Thymus (tissue), 11 donors: Measurements from ENCODE around the gene PRPF8. TPM values are rescaled to one million over a fixed set of nuclear protein-coding genes. Genes with fewer than 3 reads are reported as not detected.

ENCODE experiments used
- DNase-seq, 9 donors: peaks; one replicate each; pipeline ENCODE4 v3.0.0-alpha.2; 2013; ENCODE audit warnings: low spot score in 9 of 9, low read depth in 6 of 9, missing footprints in 1 of 9
- H3K27ac ChIP-seq, 2 donors: one replicate each; pipeline ENCODE4 v1.5.1; 2013; ENCODE audit warnings: control low read depth in 1 of 2, low read depth in 1 of 2, low read length in 1 of 2, mild to moderate bottlenecking in 1 of 2, moderate library complexity in 1 of 2
- H3K27me3 ChIP-seq, 2 donors: one replicate each; pipeline ENCODE4 v1.5.1; 2013; ENCODE audit warnings: low read length in 1 of 2; ENCODE audit not compliant: control insufficient read depth in 2 of 2, insufficient read depth in 1 of 2
- H3K36me3 ChIP-seq, 2 donors: one replicate each; pipeline ENCODE4 v1.5.1; 2013; ENCODE audit warnings: low read length in 1 of 2, mild to moderate bottlenecking in 1 of 2, moderate library complexity in 1 of 2; ENCODE audit not compliant: control insufficient read depth in 2 of 2, insufficient read depth in 2 of 2
- H3K4me1 ChIP-seq, 2 donors: one replicate each; pipeline ENCODE4 v1.5.1; 2013; ENCODE audit warnings: low read length in 2 of 2; ENCODE audit not compliant: control insufficient read depth in 2 of 2, insufficient read depth in 2 of 2
- H3K4me3 ChIP-seq, 2 donors: one replicate each; pipeline ENCODE4 v1.5.1; 2013; ENCODE audit warnings: low read length in 2 of 2, control low read depth in 1 of 2, mild to moderate bottlenecking in 1 of 2
- H3K9me3 ChIP-seq, 2 donors: one replicate each; pipeline ENCODE4 v1.5.1; 2013; ENCODE audit warnings: low read length in 1 of 2, mild to moderate bottlenecking in 1 of 2; ENCODE audit not compliant: control insufficient read depth in 2 of 2, insufficient read depth in 1 of 2
- WGBS: extraction: QIAGEN DNeasy Blood & Tissue Kit; methylation state at CpG from one replicate; pipeline ENCODE4 v1.1.7; 2013; 5-methylcytosine and 5-hydroxymethylcytosine counted together
- polyA plus RNA-seq: library from polyadenylated mRNA; stranded (reverse); fragments of 200-250 nt; gene quantifications from one replicate; pipeline ENCODE4 v1.2.3, GENCODE V29; 2013
- total RNA-seq: library from RNA; stranded (reverse); fragments of 120-200 nt; gene quantifications from one replicate; pipeline ENCODE4 v1.2.4, GENCODE V29; 2013
- donor health status: healthy.

Gene PRPF8
- total and polyA plus RNA-seq, 2 donors: 86.2 to 106 TPM

DNA sequence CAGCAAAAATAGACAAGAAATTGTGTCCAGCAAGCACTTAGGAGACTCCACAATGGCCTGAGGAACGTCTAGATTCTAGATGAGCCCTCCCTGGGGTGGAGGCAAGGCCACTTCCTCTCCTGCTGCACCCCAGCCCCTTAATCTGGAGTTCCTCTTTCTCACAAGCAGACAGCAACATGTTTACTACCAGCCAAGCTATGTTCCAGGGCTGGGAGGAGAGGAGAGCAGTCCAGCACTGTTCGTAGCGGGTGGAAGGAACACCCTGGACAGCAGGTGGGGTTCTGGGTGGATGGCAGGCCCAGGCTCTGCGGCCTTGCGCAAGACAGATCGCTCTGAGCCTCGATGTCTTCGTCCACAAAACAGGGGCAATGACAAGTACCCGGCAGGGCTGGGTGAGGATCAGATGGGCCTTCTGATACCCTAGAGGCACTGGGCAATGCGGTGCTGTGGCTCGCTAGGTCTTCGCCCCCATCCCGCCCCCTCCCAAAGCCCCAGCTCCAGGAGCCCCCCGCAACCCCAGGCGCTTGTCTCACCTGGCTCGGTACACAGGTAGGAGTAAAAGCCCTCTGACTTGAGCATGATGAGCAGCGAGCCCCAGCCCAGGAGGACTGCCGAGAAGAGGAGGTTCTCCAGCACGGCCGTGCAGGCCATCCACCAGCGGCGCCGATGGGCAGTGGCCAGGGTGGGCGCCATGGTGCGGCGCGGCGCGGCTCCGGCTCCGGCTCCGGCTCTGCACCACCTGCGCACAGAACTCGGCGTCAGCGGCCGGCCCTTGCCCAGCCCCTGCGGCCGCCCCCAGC lies 57.3 kb downstream of the PRPF8 start:
- Histone ChIP-seq H3K4me3 (peak overlapping the region; percentile 53 to 85), H3K27me3 (peaks cover 0 to 11% of the 10 kb centered on the region in 2 donors), H3K36me3 (peaks cover 0 to 20% of the 10 kb centered on the region in 2 donors), H3K4me1 (peaks cover 5 to 40% of the 10 kb centered on the region in 2 donors), H3K9me3 (peaks cover 0 to 10% of the 10 kb centered on the region in 2 donors), H3K27ac (peak overlapping the region; percentile 19 to 87)
- 3% methylated on average over 39 of the region's 39 CpGs for WGBS
- peak in 3 of 9 donors; percentile 42 to 77 (median 60) for DNase-seq

DNA sequence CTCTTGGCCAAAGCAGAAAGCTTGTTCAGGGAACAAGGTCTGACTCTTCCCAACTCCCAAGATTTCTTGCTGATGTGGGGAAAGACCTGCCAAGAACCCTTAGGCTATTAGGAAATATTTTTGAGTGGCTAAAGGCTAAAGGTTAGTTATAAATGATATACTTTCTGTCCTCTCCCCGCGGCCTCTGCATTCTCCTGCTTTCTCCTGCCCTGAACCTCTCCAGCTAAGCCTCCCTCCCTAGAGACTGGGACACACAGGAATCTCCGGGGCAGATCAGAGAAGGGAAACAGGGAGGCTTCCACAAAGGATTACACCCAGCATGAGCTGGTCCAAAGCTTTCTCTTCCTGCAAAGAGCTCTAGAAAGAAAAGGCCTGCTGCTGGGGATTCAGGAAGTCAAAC lies 58.3 kb downstream of the PRPF8 start:
- peak overlapping the region in 1 of 2 donors; percentile 53 for H3K4me3 ChIP-seq
- peak overlapping the region in 1 of 2 donors; percentile 87 for H3K27ac ChIP-seq
- 89% methylated on average over 3 of the region's 3 CpGs for WGBS
- H3K27me3 ChIP-seq: peaks cover 0 to 11% of the 10 kb centered on the region in 2 donors
- peaks cover 5 to 26% of the 10 kb centered on the region in 2 donors for H3K36me3 ChIP-seq
- H3K4me1 ChIP-seq: peaks cover 5 to 43% of the 10 kb centered on the region in 2 donors
- H3K9me3 ChIP-seq: peaks cover 0 to 10% of the 10 kb centered on the region in 2 donors
- DNase-seq: no peak

DNA sequence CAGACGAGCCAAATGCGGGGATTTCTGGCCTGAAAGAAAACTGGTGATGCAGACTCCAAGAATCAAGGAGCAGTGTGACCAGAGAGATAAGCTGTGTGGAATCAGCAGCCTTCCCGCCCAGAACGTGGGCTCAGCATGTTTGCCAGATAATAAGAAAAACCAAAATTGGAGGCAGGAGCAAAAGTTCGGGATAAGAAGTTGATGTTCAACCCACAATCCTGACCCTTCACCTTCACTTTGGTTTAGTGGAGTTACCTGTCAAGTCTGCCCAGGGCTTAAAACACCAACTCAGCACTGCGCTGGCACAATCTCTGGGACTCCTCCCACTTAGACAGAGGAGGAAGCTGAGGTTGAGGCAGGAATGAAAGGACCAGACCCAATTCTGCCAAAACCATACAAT lies 59.1 kb downstream of the PRPF8 start:
- H3K9me3 ChIP-seq: peaks cover 0 to 10% of the 10 kb centered on the region in 2 donors
- H3K36me3 ChIP-seq: peaks cover 10 to 29% of the 10 kb centered on the region in 2 donors
- WGBS: 86% methylated on average over 6 of the region's 6 CpGs
- H3K27ac ChIP-seq: no peak overlapping the region
- peaks cover 5 to 44% of the 10 kb centered on the region in 2 donors for H3K4me1 ChIP-seq
- no peak for DNase-seq
- H3K4me3 ChIP-seq: no peak overlapping the region
- H3K27me3 ChIP-seq: peaks cover 0 to 11% of the 10 kb centered on the region in 2 donors

DNA sequence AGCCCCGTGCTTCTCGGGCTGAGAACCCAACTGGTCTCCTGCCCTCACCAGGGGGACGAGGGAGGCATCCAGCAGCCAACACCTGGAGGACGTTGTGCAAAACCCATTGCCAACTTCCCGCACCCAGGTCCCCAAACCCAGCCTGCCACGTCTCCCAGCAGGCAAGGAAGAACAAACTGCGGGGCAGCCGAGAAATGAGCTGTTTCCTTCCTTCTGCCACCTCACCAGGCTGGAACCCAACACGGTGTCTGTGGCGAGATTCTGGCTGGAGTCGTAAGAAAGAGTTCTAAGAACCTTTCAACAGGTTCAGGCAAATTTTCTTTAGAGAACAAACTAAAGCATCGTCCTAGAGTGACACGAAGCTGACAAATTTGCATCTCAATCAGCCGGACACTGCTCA lies 59.6 kb downstream of the PRPF8 start:
- no peak for DNase-seq
- peaks cover 14 to 32% of the 10 kb centered on the region in 2 donors for H3K36me3 ChIP-seq
- peaks cover 5 to 42% of the 10 kb centered on the region in 2 donors for H3K4me1 ChIP-seq
- H3K4me3 ChIP-seq: no peak overlapping the region
- H3K9me3 ChIP-seq: peaks cover 0 to 10% of the 10 kb centered on the region in 2 donors
- H3K27me3 ChIP-seq: peaks cover 0 to 9% of the 10 kb centered on the region in 2 donors
- H3K27ac ChIP-seq: no peak overlapping the region
- WGBS: 59% methylated on average over 14 of the region's 14 CpGs

DNA sequence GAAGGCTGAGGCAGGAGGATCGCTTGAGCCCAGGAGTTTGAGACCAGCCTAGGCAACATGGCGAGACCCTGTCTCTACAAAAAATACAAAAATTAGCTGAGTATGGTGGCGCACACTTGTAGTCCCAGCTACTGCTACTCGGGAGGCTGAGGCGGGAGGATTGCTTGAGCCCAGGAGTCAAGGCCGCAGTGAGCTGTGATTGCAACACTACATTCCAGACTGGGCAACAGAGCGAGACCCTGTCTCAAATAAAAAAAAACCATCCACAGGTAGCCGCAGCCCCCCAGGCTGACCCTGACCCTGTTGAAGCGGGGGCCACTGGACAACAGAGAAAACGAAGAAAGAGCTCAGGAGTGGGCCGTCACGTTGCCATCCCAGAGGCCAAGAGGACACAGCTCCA lies 60.0 kb downstream of the PRPF8 start:
- Histone ChIP-seq H3K4me1 (peaks cover 5 to 37% of the 10 kb centered on the region in 2 donors), H3K36me3 (peaks cover 16 to 34% of the 10 kb centered on the region in 2 donors), H3K4me3 (no peak overlapping the region), H3K27ac (no peak overlapping the region), H3K9me3 (peaks cover 0 to 8% of the 10 kb centered on the region in 2 donors), H3K27me3 (peaks cover 0 to 5% of the 10 kb centered on the region in 2 donors)
- DNase-seq: no peak
- WGBS: 90% methylated on average over 12 of the region's 12 CpGs

DNA sequence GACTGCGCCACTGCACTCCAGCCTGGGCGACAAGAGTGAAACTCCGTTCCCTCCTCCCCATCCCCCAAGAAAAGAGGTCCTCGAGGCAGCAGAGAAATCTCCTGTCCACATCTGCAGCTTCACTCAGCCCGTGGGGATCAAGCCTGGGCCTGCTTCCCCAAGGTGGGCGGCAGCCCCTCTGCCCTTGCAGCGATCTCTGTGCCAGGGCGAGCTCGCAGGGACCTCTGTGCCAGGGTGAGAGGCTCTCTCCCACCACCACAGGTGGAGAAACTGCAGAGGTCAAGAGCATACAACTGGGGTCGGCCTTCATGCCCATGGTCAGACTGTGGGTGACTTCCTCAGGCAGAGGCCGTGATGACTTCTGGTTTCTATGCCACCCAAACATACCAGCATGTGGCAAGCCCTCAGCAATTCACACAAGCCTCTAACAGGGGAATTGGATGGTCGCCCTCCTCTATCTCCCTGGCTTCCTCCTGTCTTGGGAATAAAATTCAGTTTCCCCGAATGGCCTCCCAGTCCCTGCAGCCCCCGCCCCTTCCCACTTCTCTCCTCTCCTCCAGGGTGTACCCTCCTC lies 61.5 kb downstream of the PRPF8 start:
- Histone ChIP-seq H3K27me3 (no peaks in the 10 kb centered on the region), H3K27ac (no peak overlapping the region), H3K4me3 (no peak overlapping the region), H3K9me3 (peaks cover 0 to 2% of the 10 kb centered on the region in 2 donors), H3K36me3 (peaks cover 21 to 40% of the 10 kb centered on the region in 2 donors), H3K4me1 (peaks cover 5 to 35% of the 10 kb centered on the region in 2 donors)
- WGBS: 97% methylated on average over 14 of the region's 14 CpGs
- no peak for DNase-seq

DNA sequence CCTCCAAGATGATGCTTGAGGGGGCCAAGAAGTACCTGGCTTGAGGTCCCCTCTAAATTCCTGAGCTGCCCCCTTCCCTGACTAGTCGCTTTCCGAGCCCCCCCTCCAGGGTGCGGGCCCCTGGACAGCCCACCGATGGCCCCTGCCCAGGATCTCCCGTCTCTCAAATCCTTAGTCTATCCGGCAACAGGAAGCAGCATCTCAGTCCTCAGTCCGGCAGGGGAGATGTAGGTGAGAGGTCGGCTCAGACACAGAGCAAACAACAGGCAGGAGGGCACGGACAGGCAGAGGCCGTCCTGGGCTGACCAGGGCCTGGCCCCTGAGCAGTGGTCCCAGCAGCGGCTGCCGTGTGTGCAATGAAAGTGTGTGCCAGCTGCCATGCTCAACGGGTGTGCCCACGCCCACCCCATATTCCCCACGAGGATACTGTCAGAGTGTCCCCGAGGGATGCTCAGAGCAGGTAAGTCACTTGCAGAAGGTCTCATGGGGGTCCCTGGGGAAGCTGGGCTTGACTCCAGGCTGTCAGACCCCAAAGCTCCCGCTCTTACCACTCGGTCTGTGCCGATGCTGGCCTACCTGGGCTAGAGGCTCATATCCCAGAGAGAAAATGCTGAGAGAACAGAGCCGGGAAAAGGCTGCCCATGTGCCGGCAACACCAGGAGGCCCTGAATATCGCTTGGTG lies 63.3 kb downstream of the PRPF8 start:
- Histone ChIP-seq H3K27ac (no peak overlapping the region), H3K36me3 (peaks cover 31 to 44% of the 10 kb centered on the region in 2 donors), H3K27me3 (no peaks in the 10 kb centered on the region)

DNA sequence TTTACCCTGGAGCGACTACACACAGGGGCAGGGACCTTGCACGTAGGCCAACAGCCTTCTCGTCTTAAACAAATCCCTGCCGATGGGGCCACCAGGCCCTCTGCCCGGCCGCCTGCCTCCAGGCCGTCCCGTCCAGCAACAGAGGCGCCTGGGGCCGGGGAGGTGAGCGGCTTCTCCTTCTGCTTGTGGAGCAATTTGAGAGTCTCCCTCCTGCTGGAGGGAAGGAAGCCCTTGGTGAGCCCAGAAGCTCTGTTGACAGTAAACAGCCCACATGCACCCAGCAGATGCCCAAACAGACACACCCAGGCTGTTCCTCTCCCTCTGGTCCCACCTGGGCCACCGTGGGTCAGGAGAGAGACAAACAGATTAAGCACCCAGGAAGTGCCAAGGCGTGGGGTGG lies 64.2 kb downstream of the PRPF8 start:
- H3K27ac ChIP-seq: no peak overlapping the region
- peaks cover 0 to 21% of the 10 kb centered on the region in 2 donors for H3K4me1 ChIP-seq
- peaks cover 36 to 44% of the 10 kb centered on the region in 2 donors for H3K36me3 ChIP-seq
- H3K27me3 ChIP-seq: no peaks in the 10 kb centered on the region
- DNase-seq: no peak
- no peaks in the 10 kb centered on the region for H3K9me3 ChIP-seq
- 92% methylated on average over 13 of the region's 13 CpGs for WGBS
- no peak overlapping the region for H3K4me3 ChIP-seq

More for the DNA sequence above, 63.3 kb downstream of the PRPF8 start:
- H3K9me3 ChIP-seq: no peaks in the 10 kb centered on the region
- peaks cover 3 to 30% of the 10 kb centered on the region in 2 donors for H3K4me1 ChIP-seq
- no peak overlapping the region for H3K4me3 ChIP-seq
- 95% methylated on average over 22 of the region's 22 CpGs for WGBS
- DNase-seq: no peak
